22Rv1 (cell line): Measurements from ENCODE around the gene P2RY14.

Experiments
- CTCF ChIP-seq: fragments of 450-650 bp; IDR thresholded peaks from 2 replicates; pipeline ENCODE4 v1.5.1; 2017; ENCODE audit warnings: mild to moderate bottlenecking
- ZFX ChIP-seq: fragments of 450-650 bp; IDR thresholded peaks from 2 replicates; pipeline ENCODE4 v1.6.1; 2017; ENCODE audit warnings: antibody characterized with exemption, borderline replicate concordance

GRCh38 chr3:151306168-151306810 lies 27.9 kb upstream of the P2RY14 start:
- TF ChIP-seq CTCF: no peak
- TF ChIP-seq ZFX: no peak
